ENCODE measurements around the gene FAM3C.
A peak's percentile ranks its signal among the peaks of the same experiment; 100 is the strongest.
"Not testable (repeated sequence)": the region's sequence is repeated elsewhere in the genome, so short reads cannot be mapped to it uniquely, and the experiment has no call there.

FAM3C gene, protein sequence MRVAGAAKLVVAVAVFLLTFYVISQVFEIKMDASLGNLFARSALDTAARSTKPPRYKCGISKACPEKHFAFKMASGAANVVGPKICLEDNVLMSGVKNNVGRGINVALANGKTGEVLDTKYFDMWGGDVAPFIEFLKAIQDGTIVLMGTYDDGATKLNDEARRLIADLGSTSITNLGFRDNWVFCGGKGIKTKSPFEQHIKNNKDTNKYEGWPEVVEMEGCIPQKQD

DNA sequence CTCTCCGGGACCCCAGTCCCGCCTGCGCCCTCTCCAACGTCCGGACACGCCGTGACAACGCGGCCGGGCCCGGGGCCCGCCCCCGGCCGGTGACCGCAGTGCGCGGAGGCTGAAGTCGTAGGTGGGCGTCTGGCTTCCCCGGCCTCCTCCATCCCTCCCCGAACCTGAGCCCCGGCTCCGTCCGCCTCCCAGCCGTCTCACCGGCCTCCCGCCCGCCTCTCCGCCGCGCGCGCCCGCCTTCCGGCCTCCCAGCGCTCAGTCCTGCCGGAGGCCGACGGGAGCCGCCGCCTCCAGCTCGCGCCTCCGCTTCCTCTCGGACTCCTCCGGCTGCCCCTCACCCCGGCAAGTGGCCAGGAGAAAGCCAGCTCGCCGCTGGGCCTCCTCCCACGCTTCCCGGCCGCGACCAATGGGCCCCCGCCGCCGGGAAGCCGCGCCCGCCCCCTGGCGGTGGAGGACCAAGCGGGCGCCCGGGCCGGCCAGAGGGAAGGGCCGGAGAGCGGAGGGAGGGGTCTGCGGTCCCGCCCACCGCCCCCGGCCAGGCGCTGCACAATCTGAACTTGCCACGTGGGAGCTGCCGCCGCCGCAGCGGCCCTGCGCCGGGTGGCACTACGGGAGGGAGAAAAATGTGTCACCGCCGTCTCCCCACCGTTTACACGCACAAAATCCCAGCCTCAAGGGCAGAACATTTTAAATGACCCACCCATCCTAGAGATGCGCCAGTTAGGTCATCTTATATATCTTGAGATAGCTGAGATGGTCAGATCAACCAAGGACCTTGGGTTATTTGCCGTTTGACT lies at the start of gene FAM3C:
Gene FAM3C (minus strand): TSS at position 348 of the 797 bp plus-strand sequence. CDS start 13,339 bp downstream, outside the sequence.
- peak; percentile 92 for ATAC-seq
- H3K27ac Mint-ChIP-seq: peak within 1 kb of the TSS; percentile 91
- peak within 1 kb of the TSS; percentile 90 for H3K4me3 Mint-ChIP-seq
- no peaks in the 10 kb centered on the region for H3K27me3 Mint-ChIP-seq
- H3K9me3 Mint-ChIP-seq: peaks cover 10% of the 10 kb centered on the region
- peaks cover 22% of the 10 kb centered on the region for H3K36me3 Mint-ChIP-seq (ENCODE audit: low read depth)
- peaks cover 43% of the 10 kb centered on the region for H3K4me1 Mint-ChIP-seq
- peak; percentile 91 for DNase-seq

- ATAC-seq (peak; percentile 95), DNase-seq (peak; percentile 3)
- H3K4me3 Mint-ChIP-seq: no peak overlapping the region
- H3K9me3 Mint-ChIP-seq: peaks cover 4% of the 10 kb centered on the region
- H3K27ac Mint-ChIP-seq: no peak overlapping the region
- H3K27me3 Mint-ChIP-seq: no peaks in the 10 kb centered on the region
- H3K36me3 Mint-ChIP-seq (ENCODE audit: low read depth): peaks cover 2% of the 10 kb centered on the region
- peaks cover 24% of the 10 kb centered on the region for H3K4me1 Mint-ChIP-seq
Observed at GRCh38 chr7:121442845-121443244, 46.7 kb upstream of the FAM3C start.

DNA sequence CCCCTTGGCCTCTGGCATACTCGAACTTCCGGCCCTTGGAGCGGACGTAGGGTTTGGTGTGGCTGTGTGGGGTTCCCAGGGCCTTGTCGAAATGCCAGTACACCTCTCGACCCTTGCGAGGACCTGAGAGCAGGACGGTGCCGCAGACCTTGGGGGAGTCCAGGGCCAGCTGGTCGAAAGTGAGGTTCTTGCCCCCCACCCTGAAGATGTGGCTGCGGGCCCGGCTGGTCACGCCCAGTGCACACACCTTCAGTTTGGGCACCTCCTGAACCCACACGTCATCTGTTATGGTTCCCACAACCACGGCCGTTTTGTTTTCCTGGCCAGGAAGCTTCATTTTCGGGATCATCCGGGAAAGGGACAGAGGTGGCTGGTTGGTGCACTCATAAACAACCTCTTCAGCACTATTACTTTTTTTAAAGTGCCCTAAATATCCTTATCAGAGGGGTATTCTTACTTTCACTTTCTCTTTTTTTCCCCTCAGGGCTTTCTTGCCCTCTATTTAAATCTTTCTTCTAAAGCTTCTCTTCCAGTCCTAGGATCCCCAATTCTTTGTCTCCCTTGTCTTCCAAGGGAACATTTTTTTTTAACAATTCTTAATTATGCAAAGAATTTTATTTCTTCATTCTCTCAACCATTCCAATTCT lies 44.9 kb upstream of the FAM3C start:
- Mint-ChIP-seq H3K27me3 (no peaks in the 10 kb centered on the region), H3K4me3 (peak overlapping the region; percentile 30), H3K9me3 (peaks cover 4% of the 10 kb centered on the region), H3K4me1 (peaks cover 31% of the 10 kb centered on the region), H3K36me3 (ENCODE audit: low read depth) (peaks cover 2% of the 10 kb centered on the region), H3K27ac (peak overlapping the region; percentile 10)
- ATAC-seq (no peak), DNase-seq (no peak)

GRCh38 chr7:121438043-121438955 lies 42.2 kb upstream of the FAM3C start:
- peak overlapping the region; percentile 64 for H3K4me3 Mint-ChIP-seq
- H3K27me3 Mint-ChIP-seq; H3K36me3 Mint-ChIP-seq (ENCODE audit: low read depth); H3K9me3 Mint-ChIP-seq: not testable (repeated sequence)
- peak; percentile 72 for ATAC-seq
- H3K4me1 Mint-ChIP-seq: peaks cover 31% of the 10 kb centered on the region
- peak; percentile 67 for DNase-seq
- peak overlapping the region; percentile 70 for H3K27ac Mint-ChIP-seq

DNA sequence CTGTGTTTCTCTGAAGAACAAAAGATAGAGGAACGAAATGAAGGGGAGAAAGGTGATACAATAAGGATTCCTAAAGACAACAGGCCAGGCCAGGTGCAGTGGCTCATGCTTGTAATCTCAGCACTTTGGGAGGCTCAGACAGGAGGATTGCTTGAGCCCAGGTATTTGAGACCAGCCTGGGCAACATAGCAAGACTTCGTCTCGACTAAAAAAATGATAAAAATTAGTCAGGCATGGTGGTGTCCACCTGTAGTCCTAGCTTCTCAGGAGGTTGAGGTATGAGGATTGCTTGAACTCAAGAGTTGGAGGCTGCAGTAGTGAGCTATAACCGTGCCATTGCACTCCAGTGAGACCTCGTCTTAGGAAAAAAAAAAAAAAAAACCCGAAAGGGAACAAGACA lies 41.4 kb upstream of the FAM3C start:
- no peak for DNase-seq
- peaks cover 2% of the 10 kb centered on the region for H3K36me3 Mint-ChIP-seq (ENCODE audit: low read depth)
- H3K9me3 Mint-ChIP-seq: peaks cover 4% of the 10 kb centered on the region
- no peak overlapping the region for H3K27ac Mint-ChIP-seq
- no peaks in the 10 kb centered on the region for H3K27me3 Mint-ChIP-seq
- H3K4me1 Mint-ChIP-seq: peaks cover 27% of the 10 kb centered on the region
- no peak for ATAC-seq
- H3K4me3 Mint-ChIP-seq: no peak overlapping the region

DNA sequence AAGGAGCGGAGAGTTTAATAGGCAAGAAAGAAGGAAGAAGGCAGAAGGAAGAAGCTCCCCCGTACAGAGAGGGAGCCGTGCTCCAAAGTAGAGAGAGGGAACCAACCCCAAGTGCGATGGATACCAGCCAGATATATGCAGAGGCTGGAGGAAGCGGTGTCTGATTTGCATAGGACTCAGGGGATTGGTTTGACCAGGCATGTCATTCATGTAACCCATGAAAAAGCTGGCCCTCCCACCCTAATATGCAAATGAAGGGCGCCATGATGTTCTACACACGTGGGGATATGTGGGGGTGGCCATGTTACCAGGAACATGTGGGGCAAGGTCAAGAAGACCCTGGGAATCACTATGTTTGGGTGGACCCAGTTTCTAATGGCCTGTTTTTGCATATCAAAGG lies 40.6 kb upstream of the FAM3C start:
- ATAC-seq: no peak
- no peaks in the 10 kb centered on the region for H3K27me3 Mint-ChIP-seq
- peaks cover 2% of the 10 kb centered on the region for H3K36me3 Mint-ChIP-seq (ENCODE audit: low read depth)
- DNase-seq: no peak
- peaks cover 4% of the 10 kb centered on the region for H3K9me3 Mint-ChIP-seq
- no peak overlapping the region for H3K27ac Mint-ChIP-seq
- H3K4me3 Mint-ChIP-seq: no peak overlapping the region
- H3K4me1 Mint-ChIP-seq: peaks cover 29% of the 10 kb centered on the region

DNA sequence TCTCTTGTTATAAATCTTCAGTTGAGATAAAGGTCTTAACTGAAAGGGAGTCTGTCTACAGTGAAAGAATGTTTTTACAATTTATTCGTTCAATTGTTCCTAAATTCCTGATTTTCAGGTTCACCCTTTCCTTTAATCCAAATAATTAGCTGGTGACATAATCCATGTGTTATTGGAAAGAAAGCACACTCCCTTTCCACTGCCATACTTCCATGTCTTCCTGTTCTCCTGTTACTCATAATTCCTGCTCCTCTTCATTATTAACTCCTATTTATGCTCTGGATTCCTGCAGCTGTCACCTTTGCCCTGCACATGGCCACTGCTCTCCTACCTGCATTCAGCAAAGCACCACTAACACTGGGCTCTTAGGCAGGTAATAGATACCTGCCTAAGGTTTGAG lies 40.0 kb upstream of the FAM3C start:
- Mint-ChIP-seq H3K9me3 (peaks cover under 1% of the 10 kb centered on the region), H3K36me3 (ENCODE audit: low read depth) (peaks cover 2% of the 10 kb centered on the region), H3K27me3 (no peaks in the 10 kb centered on the region), H3K27ac (no peak overlapping the region), H3K4me3 (no peak overlapping the region), H3K4me1 (peaks cover 24% of the 10 kb centered on the region)
- DNase-seq (no peak), ATAC-seq (no peak)

- no peaks in the 10 kb centered on the region for H3K36me3 Mint-ChIP-seq (ENCODE audit: low read depth)
- H3K27me3 Mint-ChIP-seq: no peaks in the 10 kb centered on the region
- H3K4me1 Mint-ChIP-seq: peaks cover 18% of the 10 kb centered on the region
- H3K4me3 Mint-ChIP-seq: no peak overlapping the region
- H3K27ac Mint-ChIP-seq: no peak overlapping the region
- no peaks in the 10 kb centered on the region for H3K9me3 Mint-ChIP-seq
- DNase-seq (no peak), ATAC-seq (no peak)
Observed at GRCh38 chr7:121433775-121434174, 37.7 kb upstream of the FAM3C start.

- H3K27me3 Mint-ChIP-seq; H3K27ac Mint-ChIP-seq; DNase-seq; H3K4me1 Mint-ChIP-seq; H3K9me3 Mint-ChIP-seq; ATAC-seq; H3K36me3 Mint-ChIP-seq (ENCODE audit: low read depth); H3K4me3 Mint-ChIP-seq: not testable (repeated sequence)
Observed at GRCh38 chr7:121432486-121432885, 36.4 kb upstream of the FAM3C start.

GRCh38 chr7:121431996-121432395 lies 35.9 kb upstream of the FAM3C start:
- Mint-ChIP-seq H3K4me3 (no peak overlapping the region), H3K36me3 (ENCODE audit: low read depth) (no peaks in the 10 kb centered on the region), H3K4me1 (peaks cover 2% of the 10 kb centered on the region), H3K9me3 (no peaks in the 10 kb centered on the region), H3K27ac (no peak overlapping the region), H3K27me3 (no peaks in the 10 kb centered on the region)
- ATAC-seq (no peak), DNase-seq (no peak)

- Mint-ChIP-seq H3K4me1 (peaks cover 2% of the 10 kb centered on the region), H3K9me3 (no peaks in the 10 kb centered on the region), H3K27me3 (no peaks in the 10 kb centered on the region), H3K4me3 (no peak overlapping the region), H3K36me3 (ENCODE audit: low read depth) (no peaks in the 10 kb centered on the region), H3K27ac (no peak overlapping the region)
- DNase-seq: no peak
- no peak for ATAC-seq
Observed at GRCh38 chr7:121431389-121431995, 35.4 kb upstream of the FAM3C start.

DNA sequence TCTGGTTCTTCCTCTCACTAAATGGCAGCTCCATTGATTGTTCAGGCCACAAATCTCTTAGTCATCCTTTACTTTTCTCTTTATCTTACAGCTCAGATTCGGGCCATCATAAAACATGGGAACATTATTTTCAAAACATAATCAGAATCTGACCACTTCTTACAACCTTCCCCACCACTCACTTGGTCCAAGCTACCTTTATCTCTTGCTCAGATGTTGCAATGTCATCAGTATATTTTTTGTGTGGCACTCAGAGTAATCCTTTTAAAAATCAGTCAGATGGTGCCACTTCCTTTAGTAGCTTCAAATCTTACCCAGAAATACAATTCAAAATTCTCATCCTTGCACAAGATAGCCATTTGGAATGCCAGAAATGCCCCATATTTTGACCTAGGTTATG lies 34.5 kb upstream of the FAM3C start:
- no peaks in the 10 kb centered on the region for H3K27me3 Mint-ChIP-seq
- H3K4me1 Mint-ChIP-seq: peaks cover 2% of the 10 kb centered on the region
- H3K36me3 Mint-ChIP-seq (ENCODE audit: low read depth): no peaks in the 10 kb centered on the region
- no peak overlapping the region for H3K27ac Mint-ChIP-seq
- ATAC-seq (no peak), DNase-seq (no peak)
- H3K4me3 Mint-ChIP-seq: no peak overlapping the region
- H3K9me3 Mint-ChIP-seq: no peaks in the 10 kb centered on the region

DNA sequence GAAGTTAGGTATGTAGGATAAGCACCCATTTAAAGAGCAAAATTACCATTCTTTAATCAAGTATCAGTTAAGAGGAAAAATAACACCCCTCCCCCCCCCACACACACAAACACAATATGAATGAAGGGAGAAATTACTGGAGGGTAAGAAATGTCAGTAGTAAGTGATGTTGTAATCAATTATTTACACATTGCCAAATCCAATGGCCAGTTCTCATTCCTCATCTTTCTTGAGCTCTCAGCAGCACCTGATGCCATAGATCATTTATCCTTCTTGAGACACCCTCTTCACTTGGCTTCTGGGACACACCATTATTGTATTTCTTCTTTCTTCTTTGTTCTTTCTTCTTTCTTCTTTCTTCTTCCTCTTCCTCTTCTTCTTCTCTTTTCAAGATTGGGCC lies 33.7 kb upstream of the FAM3C start:
- H3K27me3 Mint-ChIP-seq: peaks cover under 1% of the 10 kb centered on the region
- ATAC-seq (no peak), DNase-seq (no peak)
- peaks cover 2% of the 10 kb centered on the region for H3K4me1 Mint-ChIP-seq
- H3K36me3 Mint-ChIP-seq (ENCODE audit: low read depth): no peaks in the 10 kb centered on the region
- no peak overlapping the region for H3K4me3 Mint-ChIP-seq
- H3K9me3 Mint-ChIP-seq: no peaks in the 10 kb centered on the region
- H3K27ac Mint-ChIP-seq: no peak overlapping the region

All from activated naive CD8-positive, alpha-beta T cell treated with anti-CD3 and anti-CD28 coated beads, Interleukin-2, amount 50 U/mL, for 24 hours (primary cell).